ENCODE measurements around the gene USP22.

Gene USP22

GRCh38 chr17:21044971-21045370, 2.2 kb upstream of the USP22 start:
- DNase-seq, result no peak

- peak; percentile 88 for DNase-seq
Measured at GRCh38 chr17:21043296-21044232, 753 bp upstream of the USP22 start.

GRCh38 chr17:21041741-21042457, 912 bp downstream of the USP22 start:
- peak; percentile 30 for DNase-seq

- DNase-seq, result no peak
Measured at GRCh38 chr17:21039839-21040575, 2.8 kb downstream of the USP22 start.

- DNase-seq, result no peak
Measured at GRCh38 chr17:21037117-21037803, 5.6 kb downstream of the USP22 start.

- DNase-seq, result no peak
Measured at GRCh38 chr17:21036361-21036881, 6.4 kb downstream of the USP22 start.

- no peak for DNase-seq
Measured at GRCh38 chr17:21035406-21035805, 7.4 kb downstream of the USP22 start.

GRCh38 chr17:21034340-21035235, 8.2 kb downstream of the USP22 start:
- DNase-seq, result no peak

GRCh38 chr17:21033350-21033749, 9.5 kb downstream of the USP22 start:
- no peak for DNase-seq

- no peak for DNase-seq
Measured at GRCh38 chr17:21031756-21032396, 10.9 kb downstream of the USP22 start.

GRCh38 chr17:21030375-21030774, 12.4 kb downstream of the USP22 start:
- no peak for DNase-seq

GRCh38 chr17:21029515-21029914, 13.3 kb downstream of the USP22 start:
- DNase-seq, result no peak

- no peak for DNase-seq
Measured at GRCh38 chr17:21029036-21029435, 13.8 kb downstream of the USP22 start.

GRCh38 chr17:21028192-21028591, 14.6 kb downstream of the USP22 start:
- no peak for DNase-seq

- DNase-seq, result no peak
Measured at GRCh38 chr17:21027031-21027430, 15.8 kb downstream of the USP22 start.

GRCh38 chr17:21025451-21025850, 17.4 kb downstream of the USP22 start:
- no peak for DNase-seq

GRCh38 chr17:21024024-21024423, 18.8 kb downstream of the USP22 start:
- no peak for DNase-seq

GRCh38 chr17:21021208-21021803, 21.5 kb downstream of the USP22 start:
- no peak for DNase-seq

- DNase-seq, result no peak
Measured at GRCh38 chr17:21020622-21021021, 22.2 kb downstream of the USP22 start.

GRCh38 chr17:21019976-21020586, 22.7 kb downstream of the USP22 start:
- no peak for DNase-seq

Data from NK-92 treated with Interleukin-12 subunit alpha and Interleukin-12 subunit beta, amount 100 ng/mL, for 24 hours (cell line).